PFSK-1 (cell line): ENCODE results near the gene CFAP70.

Experiments used
- FOXP2 ChIP-seq: optimal IDR thresholded peaks from 2 replicates; pipeline ENCODE3; 2011; ENCODE audit warnings: borderline replicate concordance, control low read depth, inconsistent platforms; ENCODE audit not compliant: insufficient read depth; ENCODE audit errors: extremely low read length, extremely low read depth
- POLR2AphosphoS5 ChIP-seq: IDR thresholded peaks from 2 replicates; pipeline ENCODE4 v1.6.1; 2012; ENCODE audit warnings: low read depth, mild to moderate bottlenecking, control low read depth, low read length, moderate library complexity
- REST ChIP-seq, 2 experiments: IDR thresholded peaks; 2 replicates each; pipeline versions ENCODE4 v1.6.1 to v1.8.0; 2011 to 2012; ENCODE audit warnings: low read depth in 2 of 2, low read length in 2 of 2, control low read depth in 1 of 2, inconsistent platforms in 1 of 2, mild to moderate bottlenecking in 1 of 2, moderate library complexity in 1 of 2; ENCODE audit not compliant: insufficient read depth in 1 of 2
- SIN3A ChIP-seq: IDR thresholded peaks from 2 replicates; pipeline ENCODE4 v1.6.1; 2012; ENCODE audit warnings: mild to moderate bottlenecking, low read length, moderate library complexity, borderline replicate concordance; ENCODE audit not compliant: insufficient read depth
- TAF1 ChIP-seq: IDR thresholded peaks from 2 replicates; pipeline ENCODE4 v1.6.1; 2012; ENCODE audit warnings: low read length, control low read depth, borderline replicate concordance; ENCODE audit not compliant: insufficient read depth

Gene CFAP70

GRCh38 chr10:73386583-73386982 lies 27.9 kb upstream of the CFAP70 start:
- TF ChIP-seq FOXP2 (no peak), REST (IDR thresholded peaks at IDR 0.05; ENCODE audit: insufficient read depth in 1 of 2, low read depth in 2 of 2, low read length in 2 of 2) (no peak), SIN3A (no peak), TAF1 (no peak), POLR2AphosphoS5 (no peak)

- TF ChIP-seq SIN3A (no peak), POLR2AphosphoS5 (no peak), REST (IDR thresholded peaks at IDR 0.05; ENCODE audit: insufficient read depth in 1 of 2, low read depth in 2 of 2, low read length in 2 of 2) (no peak), FOXP2 (no peak), TAF1 (no peak)
Observed at GRCh38 chr10:73379064-73379748, 20.5 kb upstream of the CFAP70 start.

- no peak for TF ChIP-seq REST (IDR thresholded peaks at IDR 0.05; ENCODE audit: insufficient read depth in 1 of 2, low read depth in 2 of 2, low read length in 2 of 2)
- TF ChIP-seq POLR2AphosphoS5: no peak
- no peak for TF ChIP-seq TAF1
- no peak for TF ChIP-seq FOXP2
- TF ChIP-seq SIN3A: no peak
Observed at GRCh38 chr10:73376679-73377078, 18.0 kb upstream of the CFAP70 start.

- TF ChIP-seq TAF1: no peak
- TF ChIP-seq SIN3A: no peak
- TF ChIP-seq POLR2AphosphoS5: no peak
- TF ChIP-seq FOXP2: no peak
- TF ChIP-seq REST (IDR thresholded peaks at IDR 0.05; ENCODE audit: insufficient read depth in 1 of 2, low read depth in 2 of 2, low read length in 2 of 2): no peak
Observed at GRCh38 chr10:73368238-73368637, 9.6 kb upstream of the CFAP70 start.
